GM21423 (cell line): ENCODE data around the gene CEP104.
"Not testable (repeated sequence)": the region's sequence is repeated elsewhere in the genome, so short reads cannot be mapped to it uniquely, and the experiment has no call there.

Source experiments
- ATAC-seq: cut with Tn5 transposase; IDR thresholded peaks from one replicate; pipeline ENCODE4 v1.9.1; 2021; ENCODE audit warnings: mild to moderate bottlenecking, moderate library complexity; ENCODE audit not compliant: unreplicated experiment

Gene CEP104

GRCh38 chr1:3828391-3828790 is 28.6 kb downstream of the CEP104 start:
- no peak for ATAC-seq

DNA sequence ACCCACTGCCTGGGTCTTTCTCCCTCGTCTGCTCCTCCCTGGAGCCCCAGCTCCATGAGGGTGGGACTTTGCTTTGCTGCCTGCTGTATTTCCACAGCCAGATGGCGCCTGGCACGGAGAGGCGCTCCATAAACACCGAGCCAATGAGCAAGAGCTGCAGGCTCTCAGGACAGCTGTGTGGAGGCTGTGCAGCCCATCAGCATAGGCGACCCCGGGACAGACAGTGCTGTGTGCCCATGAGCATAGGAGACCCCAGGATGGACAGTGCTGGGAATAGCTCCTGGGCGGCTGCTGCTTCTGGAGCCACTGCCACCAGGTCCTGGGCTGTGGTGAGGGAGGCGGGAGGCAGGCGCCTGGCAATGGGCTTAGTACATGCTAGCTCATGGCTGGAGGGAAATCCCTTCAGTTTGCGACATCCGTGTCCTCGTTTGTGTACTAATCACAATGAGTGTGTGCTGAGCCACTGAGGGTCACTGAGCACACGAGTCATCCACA is 29.2 kb downstream of the CEP104 start:
- no peak for ATAC-seq

GRCh38 chr1:3825356-3825755 is 31.7 kb downstream of the CEP104 start:
- ATAC-seq, result no peak

GRCh38 chr1:3824650-3825049 is 32.4 kb downstream of the CEP104 start:
- ATAC-seq, result no peak

- ATAC-seq, result no peak
Measured at GRCh38 chr1:3822421-3822820, 34.6 kb downstream of the CEP104 start.

DNA sequence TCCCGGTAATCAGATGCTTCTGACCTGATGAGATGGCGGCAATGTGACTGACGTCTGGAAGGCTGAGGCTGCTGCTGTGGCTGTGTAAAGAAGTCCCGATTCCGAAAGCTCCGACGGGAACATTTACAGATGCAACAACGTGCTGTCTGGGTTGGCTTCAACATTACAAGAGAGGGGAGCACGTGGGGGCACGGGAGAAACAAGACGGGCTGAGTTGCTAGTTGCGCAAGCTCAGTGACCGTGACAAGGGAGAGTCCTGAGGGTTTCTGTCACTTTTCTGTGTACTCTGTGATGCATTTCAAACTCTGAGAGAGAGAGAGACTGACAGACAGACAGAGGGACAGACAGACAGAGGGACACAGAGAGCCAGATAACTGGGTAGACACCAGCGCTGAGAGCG is 35.1 kb downstream of the CEP104 start:
- ATAC-seq, result no peak

GRCh38 chr1:3821447-3821846 is 35.6 kb downstream of the CEP104 start:
- no peak for ATAC-seq

- no peak for ATAC-seq
Measured at GRCh38 chr1:3821004-3821403, 36.0 kb downstream of the CEP104 start.

- no peak for ATAC-seq
Measured at GRCh38 chr1:3820316-3820715, 36.7 kb downstream of the CEP104 start.

DNA sequence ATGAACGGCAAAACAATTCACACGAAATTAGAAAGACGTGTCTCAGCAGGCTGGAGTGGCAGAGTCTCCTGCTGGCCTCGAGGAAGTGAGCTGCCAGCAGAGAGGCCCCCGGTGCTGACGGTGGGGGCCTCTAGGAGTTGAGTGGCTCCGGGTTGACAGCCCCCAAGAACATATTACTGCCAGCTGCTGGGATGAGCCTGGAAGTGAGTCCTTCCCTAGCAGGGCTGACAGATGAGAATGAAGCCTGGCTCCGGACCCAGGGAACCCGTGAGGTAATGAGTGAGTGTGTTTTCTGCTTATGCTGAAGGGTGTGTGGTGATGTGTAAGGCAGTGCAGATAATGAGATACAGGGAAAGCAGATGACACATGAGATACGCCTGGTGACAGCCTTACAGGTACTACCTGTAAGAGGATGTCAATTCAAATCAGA is 37.2 kb downstream of the CEP104 start:
- no peak for ATAC-seq

GRCh38 chr1:3817821-3818597 is 39.0 kb downstream of the CEP104 start:
- no peak for ATAC-seq

- ATAC-seq, result no peak
Measured at GRCh38 chr1:3817138-3817740, 39.8 kb downstream of the CEP104 start.

DNA sequence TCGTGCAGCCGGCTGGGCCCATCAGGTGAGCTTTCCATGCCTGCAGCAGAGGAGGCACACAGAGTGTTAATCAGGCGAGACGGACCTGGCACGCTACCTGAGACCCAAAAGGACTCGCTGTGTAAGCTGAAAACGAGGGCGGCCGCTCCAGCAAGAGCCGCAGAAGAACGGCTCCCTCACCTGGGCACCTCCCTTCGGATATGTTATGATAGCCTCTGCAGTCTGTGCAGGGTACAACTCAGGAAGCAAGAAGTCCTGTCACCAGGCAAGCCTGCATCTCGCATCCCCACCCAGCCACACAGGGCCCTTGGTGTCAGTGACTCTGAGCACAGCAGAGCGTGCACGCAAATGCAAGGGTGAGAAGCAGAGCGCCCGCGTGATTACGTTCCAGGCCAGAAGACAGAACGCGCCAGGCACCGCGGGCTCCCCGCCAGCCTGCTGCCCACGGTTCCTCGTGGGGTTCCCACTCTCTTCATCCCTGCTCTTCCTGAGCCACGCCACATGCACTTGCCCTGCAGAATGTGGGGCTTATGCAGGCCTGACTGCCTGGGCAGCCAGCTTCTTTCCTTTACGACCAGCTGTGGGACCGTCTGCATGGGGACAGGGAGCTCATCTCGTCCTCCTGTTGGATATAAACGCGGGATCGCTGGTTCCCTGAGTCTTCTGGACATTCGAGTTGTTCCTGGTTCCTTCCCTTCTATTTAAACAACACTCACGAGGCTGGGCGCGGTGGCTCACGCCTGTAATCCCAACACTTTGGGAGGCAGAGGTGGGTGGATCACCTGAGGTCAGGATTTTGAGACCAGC is 40.5 kb downstream of the CEP104 start:
- no peak for ATAC-seq

DNA sequence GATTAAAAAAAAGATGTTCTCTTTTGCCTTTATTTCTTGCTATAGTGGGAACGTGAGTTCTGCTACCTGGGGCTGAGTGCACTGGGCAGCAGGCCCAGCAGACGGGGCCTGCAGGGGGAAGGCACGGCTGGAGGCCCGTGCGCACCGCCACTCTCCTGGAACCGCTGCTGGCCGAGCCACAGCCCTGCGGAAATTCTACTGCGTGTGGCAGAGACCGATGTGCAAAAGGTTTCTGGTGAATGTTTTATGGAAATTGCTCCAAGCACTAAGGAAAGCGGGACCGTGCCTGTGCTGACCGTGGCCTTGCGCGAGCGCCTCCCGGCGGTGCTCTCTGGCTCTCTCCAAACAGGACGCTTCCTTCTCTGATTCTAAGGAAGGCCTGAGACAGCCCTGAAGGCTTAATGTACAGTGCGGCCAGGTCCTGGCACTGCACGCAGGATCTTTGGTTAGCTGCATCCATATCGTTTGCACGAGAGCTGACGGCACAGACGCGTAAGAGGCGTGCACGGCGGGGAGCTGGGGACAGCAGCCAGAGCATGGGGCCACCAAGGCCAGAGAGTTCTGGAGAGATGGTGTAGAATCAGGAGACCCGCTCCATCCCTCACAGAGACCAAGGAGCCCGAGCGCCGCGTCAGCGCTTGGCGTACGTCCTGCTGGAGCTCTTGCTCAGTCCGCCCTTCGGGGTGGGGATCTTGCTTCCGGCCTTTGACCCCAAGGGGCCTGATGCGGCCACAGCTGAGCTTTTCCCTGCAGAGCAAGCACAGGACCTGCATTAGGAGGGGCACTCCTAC is 42.0 kb downstream of the CEP104 start:
- no peak for ATAC-seq

GRCh38 chr1:3814065-3814464 is 42.9 kb downstream of the CEP104 start:
- no peak for ATAC-seq

- ATAC-seq, result no peak
Measured at GRCh38 chr1:3811595-3811911, 45.5 kb downstream of the CEP104 start.

DNA sequence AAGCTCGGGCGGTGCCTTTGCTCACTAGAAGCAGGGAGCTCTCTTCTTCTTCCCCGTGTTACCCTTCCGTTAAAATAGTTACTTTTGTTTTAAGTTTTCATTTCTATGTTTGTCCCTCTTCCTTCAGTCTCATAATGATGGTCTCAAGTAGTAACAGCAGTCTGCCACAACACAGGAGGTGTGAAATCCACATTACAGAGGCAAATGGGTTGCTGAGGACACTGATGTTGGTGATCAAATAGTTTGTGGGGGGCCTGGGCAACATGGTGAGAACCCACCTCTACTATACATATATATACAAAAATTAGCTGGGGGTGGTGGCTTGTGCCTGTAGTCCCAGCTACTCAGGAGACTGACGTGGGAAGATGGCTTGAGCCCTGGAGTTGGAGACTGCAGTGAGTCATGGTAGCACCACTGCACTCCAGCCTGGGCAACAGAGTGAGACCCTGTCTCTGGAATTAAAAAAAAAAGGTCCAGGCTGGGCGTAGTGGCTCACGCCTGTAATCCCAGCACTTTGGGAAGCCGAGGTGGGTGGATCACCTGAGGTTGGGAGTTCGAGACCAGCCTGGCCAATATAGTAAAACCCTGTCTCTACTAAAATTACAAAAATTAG is 46.8 kb downstream of the CEP104 start:
- ATAC-seq, result not testable (repeated sequence)

- ATAC-seq, result no peak
Measured at GRCh38 chr1:3809680-3810079, 47.3 kb downstream of the CEP104 start.

- ATAC-seq, result no peak
Measured at GRCh38 chr1:3807769-3808168, 49.2 kb downstream of the CEP104 start.

GRCh38 chr1:3805038-3805437 is 52.0 kb downstream of the CEP104 start:
- no peak for ATAC-seq

GRCh38 chr1:3804627-3804944 is 52.4 kb downstream of the CEP104 start:
- not testable (repeated sequence) for ATAC-seq
